Measurements from ENCODE around the gene TRIM59.

Gene TRIM59

DNA sequence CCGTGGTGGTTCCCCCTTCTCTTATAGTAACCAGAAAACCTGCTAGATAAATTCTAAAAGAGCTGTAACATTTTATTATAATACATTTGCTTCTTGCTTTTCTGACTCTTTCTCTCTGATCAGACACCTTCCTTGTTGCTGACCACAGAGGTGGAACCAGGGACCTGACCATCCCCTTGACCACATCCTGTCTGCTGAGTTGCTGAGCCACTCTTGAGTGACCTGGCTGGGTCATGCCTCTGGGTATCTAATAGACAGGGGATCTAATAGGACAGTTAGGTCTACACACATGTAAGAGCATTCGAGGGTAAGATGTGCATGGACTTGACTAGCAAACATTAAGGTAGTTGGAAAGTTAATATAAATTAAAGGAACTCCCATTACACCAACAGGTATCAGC, 22.8 kb upstream of the TRIM59 start:
- H3K27ac ChIP-seq, result no peak overlapping the region
- no peak for TF ChIP-seq CTCF (conservative IDR thresholded peaks at IDR 0.05)

- TF ChIP-seq CTCF (conservative IDR thresholded peaks at IDR 0.05), result no peak
- H3K27ac ChIP-seq, result no peak overlapping the region
These were observed 22.3 kb upstream of the TRIM59 start for GRCh38 chr3:160471892-160472291.

- no peak overlapping the region for H3K27ac ChIP-seq
- TF ChIP-seq CTCF (conservative IDR thresholded peaks at IDR 0.05), result no peak
These were observed 20.6 kb upstream of the TRIM59 start for GRCh38 chr3:160470181-160470580.

- TF ChIP-seq CTCF (conservative IDR thresholded peaks at IDR 0.05), result no peak
- H3K27ac ChIP-seq, result no peak overlapping the region
These were observed 15.4 kb upstream of the TRIM59 start for GRCh38 chr3:160464971-160465370.

DNA sequence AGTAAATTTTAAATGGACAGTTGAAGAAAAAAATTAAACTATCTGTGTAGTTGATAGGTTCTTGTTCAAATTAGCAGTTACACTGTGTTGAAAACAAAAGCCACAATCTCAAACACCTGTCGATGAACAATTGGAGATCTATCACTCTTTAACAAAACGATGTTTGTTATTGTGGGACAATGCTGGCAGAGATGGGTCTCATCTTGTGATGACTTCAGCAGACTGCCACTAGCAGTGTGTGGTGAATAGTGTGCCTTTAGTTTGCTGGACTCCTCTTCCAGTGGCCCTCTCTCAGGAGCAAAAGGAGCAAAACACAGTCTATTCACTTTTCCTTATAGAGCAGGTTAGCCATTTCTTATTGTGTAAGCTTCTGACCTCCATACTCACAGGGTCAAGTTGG, 14.7 kb upstream of the TRIM59 start:
- H3K27ac ChIP-seq, result no peak overlapping the region
- no peak for TF ChIP-seq CTCF (conservative IDR thresholded peaks at IDR 0.05)

- no peak overlapping the region for H3K27ac ChIP-seq
- TF ChIP-seq CTCF (conservative IDR thresholded peaks at IDR 0.05), result no peak
These were observed 10.4 kb upstream of the TRIM59 start for GRCh38 chr3:160460033-160460432.

DNA sequence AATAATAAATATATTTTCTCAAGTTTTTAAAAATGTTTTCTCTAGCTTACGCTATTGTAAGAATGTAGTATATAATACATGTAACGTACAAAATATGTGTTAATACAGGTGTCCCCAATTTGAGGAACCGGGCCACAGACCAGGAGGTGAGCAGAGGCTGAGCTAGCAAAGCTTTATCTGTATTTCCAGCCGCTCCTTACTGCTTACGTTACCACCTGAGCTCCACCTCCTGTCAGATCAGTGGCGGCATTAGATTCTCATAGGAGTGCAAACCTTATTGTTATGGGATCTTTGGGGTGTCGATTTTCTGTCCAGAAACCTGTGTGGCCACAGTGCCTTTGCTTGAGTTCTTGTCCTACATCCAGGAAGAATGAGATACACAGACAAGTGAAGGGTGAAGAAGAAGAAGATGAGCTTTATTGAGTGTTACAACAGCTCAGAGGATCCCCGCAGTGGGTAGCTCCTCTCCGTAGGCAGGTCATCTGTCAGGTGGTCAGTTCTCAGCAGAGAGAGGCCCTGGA, 9.9 kb upstream of the TRIM59 start:
- no peak overlapping the region for H3K27ac ChIP-seq
- TF ChIP-seq CTCF (conservative IDR thresholded peaks at IDR 0.05), result no peak
